Activated CD8-positive, alpha-beta memory T cell treated with anti-CD3 and anti-CD28 coated beads, Interleukin-2, amount 10 ng/mL, durations not matched to agents 7 days and 5 days (primary cell): ENCODE data around the gene KIF26A. TPM values are rescaled to one million over a fixed set of nuclear protein-coding genes. Genes with fewer than 3 reads are reported as not detected.

Experiments used
- ATAC-seq: fragments of 150-1000 bp; cut with Tn5 transposase; one replicate; pipeline ENCODE4 v1.10.0; 2021; ENCODE audit warnings: moderate library complexity
- CTCF ChIA-PET: fragments of 350-600 bp; sonication (Branson Sonifier 250); formaldehyde crosslinking; loops from one replicate; lab custom pipeline; 2021; ENCODE audit warnings: antibody characterized with exemption; lab: Charles Lee
- DNase-seq: peaks from one replicate; pipeline ENCODE4 v3.0.0-alpha.2; 2020
- H3K27ac Mint-ChIP-seq: one replicate; pipeline ENCODE4 v1.8.0; 2021; ENCODE audit warnings: mild to moderate bottlenecking, mixed read lengths
- H3K27me3 Mint-ChIP-seq: one replicate; pipeline ENCODE4 v1.8.0; 2021; ENCODE audit warnings: mixed read lengths
- H3K36me3 Mint-ChIP-seq: one replicate; pipeline ENCODE4 v1.8.0; 2021; ENCODE audit warnings: mild to moderate bottlenecking, mixed read lengths
- H3K4me1 Mint-ChIP-seq: one replicate; pipeline ENCODE4 v1.8.0; 2021; ENCODE audit warnings: mixed read lengths
- H3K4me3 Mint-ChIP-seq: one replicate; pipeline ENCODE4 v1.8.0; 2021; ENCODE audit warnings: mild to moderate bottlenecking, moderate library complexity, mixed read lengths
- H3K9me3 Mint-ChIP-seq: one replicate; pipeline ENCODE4 v1.8.0; 2022; ENCODE audit warnings: low read depth, mixed read lengths
- total RNA-seq, 2 experiments: library from RNA; stranded (reverse); gene quantifications; one replicate each; pipeline ENCODE4 v1.2.3, GENCODE V29; 2021

Gene KIF26A
- total RNA-seq, 2 experiments from 2014 or later = 0.21 to 1.1 TPM

DNA sequence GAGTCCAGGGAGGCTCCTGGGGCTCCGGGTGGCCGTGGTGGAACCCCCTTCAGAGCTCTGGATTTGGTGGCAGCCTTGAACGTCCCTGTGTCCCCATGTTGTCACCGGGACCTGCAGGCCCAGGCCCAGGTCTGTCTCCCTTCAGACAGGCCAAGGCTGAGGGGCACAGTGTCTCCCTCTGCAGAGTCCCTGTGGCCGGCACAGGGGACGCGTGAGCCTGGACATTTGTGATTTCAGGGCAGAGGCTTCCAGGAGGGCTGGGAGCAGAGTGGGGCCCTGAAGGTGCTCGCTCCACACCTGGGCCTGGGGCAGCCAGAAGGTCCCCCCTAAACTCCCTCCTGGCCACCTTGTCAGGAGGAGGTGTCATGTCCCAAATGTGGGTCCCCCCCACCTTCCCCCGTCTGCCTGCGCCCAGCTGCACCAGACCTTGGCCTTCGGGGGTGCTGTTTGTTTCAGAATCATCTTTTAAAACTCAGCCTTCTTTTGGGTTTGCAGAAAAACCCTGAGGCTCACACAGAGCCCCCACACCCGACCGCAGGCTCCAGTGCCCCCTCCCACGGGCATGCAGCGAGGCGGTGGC, 47.6 kb downstream of the KIF26A start:
- Mint-ChIP-seq H3K9me3 (no peaks in the 10 kb centered on the region), H3K36me3 (no peaks in the 10 kb centered on the region), H3K4me1 (no peaks in the 10 kb centered on the region), H3K27me3 (no peaks in the 10 kb centered on the region), H3K27ac (no peak overlapping the region), H3K4me3 (no peak overlapping the region)
- DNase-seq (no peak), ATAC-seq (no peak)
- CTCF ChIA-PET = no interaction called here

DNA sequence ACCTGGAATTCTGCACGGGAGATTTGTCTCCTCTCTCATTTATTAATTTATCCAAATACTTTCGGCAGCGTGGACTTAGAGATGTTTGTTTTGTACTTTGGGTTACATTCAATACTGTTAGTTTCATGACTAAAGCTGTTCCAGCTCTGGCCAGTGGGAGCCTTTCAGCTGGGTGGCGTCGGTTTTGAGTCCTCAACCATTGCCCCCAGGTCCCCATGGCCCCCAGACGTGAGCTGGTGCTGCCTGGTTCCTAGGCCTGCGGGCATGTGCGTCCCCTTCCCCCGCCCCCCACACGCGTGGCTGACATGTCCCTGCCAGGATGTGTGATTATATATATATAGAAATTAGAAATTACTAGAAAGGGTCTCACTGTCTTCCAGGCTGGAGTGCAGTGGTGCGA, 48.2 kb downstream of the KIF26A start:
- DNase-seq (no peak), ATAC-seq (no peak)
- no peaks in the 10 kb centered on the region for H3K36me3 Mint-ChIP-seq
- H3K9me3 Mint-ChIP-seq = no peaks in the 10 kb centered on the region
- H3K4me1 Mint-ChIP-seq = no peaks in the 10 kb centered on the region
- CTCF ChIA-PET = no interaction called here
- no peak overlapping the region for H3K27ac Mint-ChIP-seq
- H3K27me3 Mint-ChIP-seq = no peaks in the 10 kb centered on the region
- H3K4me3 Mint-ChIP-seq = no peak overlapping the region

DNA sequence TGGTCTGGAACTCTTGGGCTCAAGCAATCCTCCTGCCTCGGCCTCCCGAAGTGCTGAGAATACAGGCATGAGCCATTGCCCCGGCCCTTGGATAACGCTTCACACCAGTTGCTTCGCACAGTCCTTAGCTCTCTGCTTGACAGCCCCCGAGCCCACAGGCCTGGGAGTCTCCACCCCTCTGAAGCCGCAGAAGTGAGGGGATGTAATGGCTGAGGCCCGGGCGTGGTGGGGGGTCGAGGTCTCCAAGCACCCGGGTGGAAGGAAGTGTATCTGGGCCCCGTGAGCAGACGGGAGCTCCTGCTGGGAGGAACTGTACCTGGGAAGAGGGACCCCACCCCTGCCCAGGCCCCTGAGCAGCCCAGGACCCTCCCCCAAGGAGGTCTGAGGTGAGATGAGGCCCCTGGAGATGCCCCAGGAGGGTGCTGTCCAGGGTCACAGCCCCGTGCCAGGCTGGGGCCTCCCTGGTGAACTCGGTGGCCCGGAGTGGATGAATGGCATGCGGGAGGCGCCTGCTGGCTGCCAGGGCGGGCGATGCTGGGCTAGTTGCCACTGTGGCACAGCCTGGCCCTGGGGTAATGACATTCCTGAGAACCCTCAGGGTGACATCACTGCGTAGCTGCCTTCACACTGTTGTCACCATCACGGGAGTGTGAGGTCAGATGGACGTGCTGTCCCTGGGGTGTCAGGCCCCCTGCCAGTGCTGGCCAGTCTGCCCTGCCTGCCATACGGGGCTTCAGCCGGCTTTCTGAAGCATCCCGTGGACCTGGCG, 48.9 kb downstream of the KIF26A start:
- ATAC-seq (no peak), DNase-seq (no peak)
- CTCF ChIA-PET = no interaction called here
- no peaks in the 10 kb centered on the region for H3K4me1 Mint-ChIP-seq
- H3K27ac Mint-ChIP-seq = no peak overlapping the region
- H3K36me3 Mint-ChIP-seq = no peaks in the 10 kb centered on the region
- no peak overlapping the region for H3K4me3 Mint-ChIP-seq
- no peaks in the 10 kb centered on the region for H3K9me3 Mint-ChIP-seq
- H3K27me3 Mint-ChIP-seq = no peaks in the 10 kb centered on the region

DNA sequence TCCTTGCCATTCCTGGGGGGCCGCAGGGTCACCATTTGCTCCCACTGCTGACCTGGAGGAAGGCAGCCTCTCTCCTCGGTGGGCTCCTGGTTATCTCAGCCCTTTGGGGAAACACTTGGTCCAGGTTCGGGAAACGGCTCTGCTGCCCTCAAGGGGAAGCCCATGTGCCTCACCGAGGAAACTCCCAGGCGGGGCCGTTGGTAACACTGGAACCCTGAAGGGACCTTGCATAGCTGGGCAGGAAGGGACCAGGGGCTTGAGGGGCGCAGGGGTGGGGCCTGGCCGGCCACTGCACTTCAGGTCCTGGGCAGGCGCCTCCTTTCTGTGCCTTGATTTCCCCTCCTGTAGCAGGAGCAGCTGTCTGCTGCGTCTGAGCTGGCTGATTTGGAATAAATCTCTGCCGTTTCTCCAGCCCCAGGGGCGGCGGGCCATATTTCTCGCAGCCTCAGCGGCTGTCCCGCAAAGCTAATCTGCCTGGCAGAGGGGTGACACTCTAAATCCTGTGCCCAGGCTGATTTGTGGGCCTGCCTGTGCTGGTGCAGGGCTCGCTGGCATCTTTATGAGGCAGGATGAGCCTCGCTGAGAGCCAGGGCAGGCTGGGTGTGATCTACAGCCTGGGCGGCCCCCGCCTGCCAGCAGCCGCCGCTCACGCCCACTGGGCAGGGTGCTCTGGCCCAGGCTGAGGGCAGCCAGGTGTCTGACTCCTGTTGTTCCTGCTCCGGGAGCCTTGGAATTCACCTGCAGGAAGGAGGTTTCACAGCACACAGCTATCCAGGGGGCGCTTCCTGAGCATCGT, 49.7 kb downstream of the KIF26A start:
- CTCF ChIA-PET = no interaction called here
- no peak for DNase-seq
- no peak for ATAC-seq
- no peaks in the 10 kb centered on the region for H3K9me3 Mint-ChIP-seq
- no peak overlapping the region for H3K4me3 Mint-ChIP-seq
- no peak overlapping the region for H3K27ac Mint-ChIP-seq
- no peaks in the 10 kb centered on the region for H3K4me1 Mint-ChIP-seq
- no peaks in the 10 kb centered on the region for H3K36me3 Mint-ChIP-seq
- H3K27me3 Mint-ChIP-seq = no peaks in the 10 kb centered on the region

DNA sequence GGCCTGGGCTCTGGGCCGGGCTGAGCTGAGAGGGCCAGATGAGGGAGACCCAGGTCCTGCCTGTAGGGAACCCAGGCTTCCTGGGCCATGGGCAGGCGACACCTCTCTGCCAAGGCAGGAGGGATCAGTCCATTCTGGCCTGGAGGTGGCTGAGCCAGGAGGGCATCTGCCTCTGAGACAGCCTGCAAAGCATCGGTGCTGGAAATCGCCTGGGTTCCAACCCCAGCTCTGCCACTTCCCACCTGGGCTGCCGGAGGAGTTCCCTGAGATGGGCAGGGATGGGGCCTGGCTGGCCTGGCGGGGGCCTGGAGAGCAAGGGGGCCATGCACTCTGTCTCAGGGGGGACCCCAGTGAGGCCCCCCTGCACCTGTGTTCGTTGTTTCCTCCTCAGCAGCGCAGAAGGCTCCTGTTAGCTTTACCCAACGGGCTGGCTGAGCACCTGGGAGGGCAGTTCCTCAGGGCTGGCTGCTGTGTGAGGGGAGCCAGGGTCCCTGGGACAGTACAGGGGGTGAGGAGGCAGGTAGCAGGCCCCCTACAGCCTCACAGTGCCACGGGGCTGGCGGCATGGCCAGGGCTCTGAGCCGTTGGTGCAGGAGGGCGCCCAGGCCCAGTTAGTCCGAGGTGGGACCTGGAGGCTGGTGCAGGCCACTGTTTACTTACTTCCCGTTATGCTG, 50.5 kb downstream of the KIF26A start:
- Mint-ChIP-seq H3K4me1 (no peaks in the 10 kb centered on the region), H3K4me3 (no peak overlapping the region), H3K9me3 (no peaks in the 10 kb centered on the region), H3K27me3 (no peaks in the 10 kb centered on the region), H3K36me3 (no peaks in the 10 kb centered on the region), H3K27ac (no peak overlapping the region)
- DNase-seq = no peak
- CTCF ChIA-PET = no interaction called here
- ATAC-seq = no peak

GRCh38 chr14:104189629-104190335, 51.4 kb downstream of the KIF26A start:
- H3K27ac Mint-ChIP-seq = no peak overlapping the region
- no peaks in the 10 kb centered on the region for H3K4me1 Mint-ChIP-seq
- ATAC-seq = no peak
- no peak overlapping the region for H3K4me3 Mint-ChIP-seq
- H3K27me3 Mint-ChIP-seq = no peaks in the 10 kb centered on the region
- no peaks in the 10 kb centered on the region for H3K9me3 Mint-ChIP-seq
- CTCF ChIA-PET = no interaction called here
- H3K36me3 Mint-ChIP-seq = no peaks in the 10 kb centered on the region
- DNase-seq = no peak

- Mint-ChIP-seq H3K4me1 (no peaks in the 10 kb centered on the region), H3K27me3 (no peaks in the 10 kb centered on the region), H3K36me3 (no peaks in the 10 kb centered on the region), H3K9me3 (no peaks in the 10 kb centered on the region), H3K4me3 (no peak overlapping the region), H3K27ac (no peak overlapping the region)
- no peak for ATAC-seq
- CTCF ChIA-PET = no interaction called here
- DNase-seq = no peak
Observed at GRCh38 chr14:104190396-104191000, 52.1 kb downstream of the KIF26A start.

DNA sequence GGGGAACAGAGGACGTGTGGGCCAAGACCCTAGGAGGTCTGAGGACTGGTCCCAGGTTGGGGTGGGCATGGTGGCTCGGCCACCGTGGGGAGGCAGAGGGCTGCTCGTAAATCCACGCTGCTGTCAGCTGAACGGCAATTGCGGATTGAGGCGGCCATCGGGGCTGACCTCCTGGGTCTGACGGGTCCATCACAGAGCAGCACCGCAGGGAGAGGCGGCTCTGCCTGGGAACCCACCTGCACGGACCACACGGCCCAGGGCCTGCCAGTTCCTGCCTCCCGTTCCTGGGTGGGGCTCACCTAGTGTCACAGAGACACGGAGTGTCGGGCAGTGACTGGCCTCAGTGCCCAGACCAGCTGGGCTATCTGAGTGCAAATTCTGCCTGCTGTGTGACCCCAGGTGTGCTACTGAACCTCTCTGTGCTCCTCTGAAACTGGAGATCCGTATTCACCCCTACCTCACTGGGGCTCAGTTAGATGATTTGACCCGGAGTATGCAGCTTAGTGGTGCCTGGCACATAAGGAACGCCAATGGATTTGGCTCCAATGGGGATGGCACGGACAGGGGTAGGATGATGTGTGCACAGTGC, 53.1 kb downstream of the KIF26A start:
- Mint-ChIP-seq H3K4me1 (peaks cover 6% of the 10 kb centered on the region), H3K27ac (no peak overlapping the region), H3K27me3 (no peaks in the 10 kb centered on the region), H3K4me3 (no peak overlapping the region), H3K36me3 (no peaks in the 10 kb centered on the region), H3K9me3 (no peaks in the 10 kb centered on the region)
- ATAC-seq (no peak), DNase-seq (no peak)
- CTCF ChIA-PET = no interaction called here

GRCh38 chr14:104192146-104192882, 53.9 kb downstream of the KIF26A start:
- Mint-ChIP-seq H3K4me3 (no peak overlapping the region), H3K4me1 (peaks cover 9% of the 10 kb centered on the region), H3K27ac (no peak overlapping the region), H3K27me3 (no peaks in the 10 kb centered on the region), H3K36me3 (no peaks in the 10 kb centered on the region), H3K9me3 (no peaks in the 10 kb centered on the region)
- DNase-seq = no peak
- CTCF ChIA-PET = no interaction called here
- no peak for ATAC-seq

- H3K4me1 Mint-ChIP-seq = peaks cover 9% of the 10 kb centered on the region
- H3K4me3 Mint-ChIP-seq = no peak overlapping the region
- ATAC-seq = no peak
- DNase-seq = no peak
- no peaks in the 10 kb centered on the region for H3K9me3 Mint-ChIP-seq
- no peak overlapping the region for H3K27ac Mint-ChIP-seq
- CTCF ChIA-PET = no interaction called here
- no peaks in the 10 kb centered on the region for H3K27me3 Mint-ChIP-seq
- no peaks in the 10 kb centered on the region for H3K36me3 Mint-ChIP-seq
Observed at GRCh38 chr14:104192883-104193245, 54.5 kb downstream of the KIF26A start.

DNA sequence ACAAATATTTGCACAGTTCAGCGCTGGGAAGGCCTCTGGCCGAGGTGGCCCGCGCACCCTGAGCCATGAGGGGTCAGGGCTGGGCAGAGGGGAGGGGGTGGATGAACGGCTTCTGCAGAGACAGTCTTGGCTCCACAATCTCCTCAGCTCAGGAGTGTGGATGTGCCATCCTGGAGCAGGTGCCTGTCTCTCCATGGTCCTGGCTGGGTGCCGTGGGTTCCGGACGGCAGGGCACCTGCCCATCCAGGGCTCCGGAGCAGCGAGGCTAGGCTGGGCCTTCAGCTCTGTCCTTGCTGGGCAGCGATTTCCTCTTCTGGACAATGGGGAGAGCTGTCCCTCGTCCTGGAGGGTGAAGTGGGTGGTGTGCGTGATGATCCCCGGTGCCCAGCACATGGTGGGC, 55.6 kb downstream of the KIF26A start:
- H3K4me1 Mint-ChIP-seq = peaks cover 9% of the 10 kb centered on the region
- CTCF ChIA-PET = no interaction called here
- no peak for ATAC-seq
- no peaks in the 10 kb centered on the region for H3K27me3 Mint-ChIP-seq
- H3K27ac Mint-ChIP-seq = no peak overlapping the region
- no peak for DNase-seq
- H3K4me3 Mint-ChIP-seq = no peak overlapping the region
- no peaks in the 10 kb centered on the region for H3K36me3 Mint-ChIP-seq
- H3K9me3 Mint-ChIP-seq = no peaks in the 10 kb centered on the region

DNA sequence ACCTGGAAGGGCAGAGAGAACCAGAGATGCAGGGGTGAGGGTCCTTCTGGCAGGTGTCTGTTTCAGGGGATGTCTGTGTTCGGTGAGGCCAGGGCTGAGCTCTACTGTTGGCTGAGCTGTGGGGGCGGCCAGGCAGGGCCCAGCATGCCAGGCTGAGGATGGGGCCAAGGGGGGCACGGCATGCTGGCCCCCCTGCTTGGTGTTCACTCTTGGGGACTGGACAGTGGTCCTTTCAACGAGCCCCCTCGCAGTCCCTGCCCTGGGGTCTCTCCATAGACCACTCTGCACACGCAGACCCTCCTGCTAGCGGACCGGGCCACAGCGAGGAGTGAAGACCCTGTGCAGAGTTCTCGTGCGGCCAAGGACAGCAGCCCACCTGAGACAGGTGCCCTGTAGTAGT, 56.3 kb downstream of the KIF26A start:
- H3K27ac Mint-ChIP-seq = no peak overlapping the region
- ATAC-seq (no peak), DNase-seq (no peak)
- no peaks in the 10 kb centered on the region for H3K9me3 Mint-ChIP-seq
- H3K36me3 Mint-ChIP-seq = no peaks in the 10 kb centered on the region
- peaks cover 9% of the 10 kb centered on the region for H3K4me1 Mint-ChIP-seq
- no peaks in the 10 kb centered on the region for H3K27me3 Mint-ChIP-seq
- CTCF ChIA-PET = no interaction called here
- H3K4me3 Mint-ChIP-seq = no peak overlapping the region
